Ovary (tissue), 3 donors: ENCODE measurements around the gene HPS1.

Experiments used
- CTCF ChIP-seq, 3 donors: fragments of 450-650 bp in 2 of 3; fragments of 200-600 bp in 1 of 3; IDR thresholded peaks; one replicate each; pipeline versions ENCODE4 v1.5.1 to v1.8.0; 2016 to 2022; ENCODE audit warnings: antibody characterized with exemption in 3 of 3, mild to moderate bottlenecking in 1 of 3
- EP300 ChIP-seq: sonication (generic); formaldehyde crosslinking; IDR thresholded peaks from one replicate; pipeline ENCODE4 v1.6.1; 2017; ENCODE audit warnings: antibody characterized with exemption
- donor health status: DM: no; HTN: no; CAD: no.

DNA sequence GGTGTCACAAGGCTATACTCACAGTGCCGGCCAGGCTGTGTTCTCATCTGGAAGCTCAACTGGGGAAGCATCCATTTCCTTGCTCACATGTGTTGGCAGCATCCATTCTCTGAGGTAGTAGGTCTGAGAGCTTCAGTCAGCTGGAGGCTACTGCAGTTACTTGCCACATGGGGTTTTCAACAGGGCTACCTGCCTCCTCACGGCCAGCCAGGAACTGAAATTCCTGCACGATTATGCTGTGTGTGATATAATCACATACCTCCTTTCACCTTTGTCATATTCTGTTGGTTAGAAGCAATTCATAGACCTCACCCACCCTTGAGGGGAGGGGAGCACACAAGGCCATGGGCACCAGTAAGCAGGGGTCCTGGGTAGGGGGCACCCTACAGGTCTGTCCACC is 69.2 kb downstream of the HPS1 start:
- TF ChIP-seq EP300 (no peak), CTCF (IDR thresholded peaks at IDR 0.05) (no peak)
